Measurements from ENCODE around the gene CARD19.

GRCh38 chr9:93061791-93062763, 33.9 kb upstream of the CARD19 start:
- TF ChIP-seq CTCF (IDR thresholded peaks at IDR 0.05) = no peak
- no peak for TF ChIP-seq EP300 (IDR thresholded peaks at IDR 0.05)
- TF ChIP-seq POLR2A (IDR thresholded peaks at IDR 0.05) = no peak
